PC-3 (cell line): Measurements from ENCODE around the gene HHIP.

Experiments
- CTCF ChIP-seq: fragments of 300-600 bp; sonication (generic); conservative IDR thresholded peaks from 2 replicates; pipeline ENCODE4 v1.5.1; 2017; ENCODE audit warnings: antibody characterized with exemption, low read depth, mild to moderate bottlenecking, low read length
- EZH2 ChIP-seq: fragments of 300-600 bp; sonication (generic); IDR thresholded peaks from one replicate; pipeline ENCODE4 v1.6.1; 2017; ENCODE audit warnings: antibody characterized with exemption, mild to moderate bottlenecking, low read length; ENCODE audit not compliant: unreplicated experiment
- EZH2phosphoT487 ChIP-seq: fragments of 300-600 bp; sonication (generic); IDR thresholded peaks from 2 replicates; pipeline ENCODE4 v1.6.1; 2018; ENCODE audit warnings: mild to moderate bottlenecking, antibody characterized with exemption, low read length, borderline replicate concordance

GRCh38 chr4:144778364-144778763 is 132.4 kb downstream of the HHIP start:
- TF ChIP-seq CTCF (no peak), EZH2phosphoT487 (no peak), EZH2 (no peak)
